Measurements from ENCODE around the gene MICAL3.
"Not testable (repeated sequence)": the region's sequence is repeated elsewhere in the genome, so short reads cannot be mapped to it uniquely, and the experiment has no call there.

MICAL3 gene

DNA sequence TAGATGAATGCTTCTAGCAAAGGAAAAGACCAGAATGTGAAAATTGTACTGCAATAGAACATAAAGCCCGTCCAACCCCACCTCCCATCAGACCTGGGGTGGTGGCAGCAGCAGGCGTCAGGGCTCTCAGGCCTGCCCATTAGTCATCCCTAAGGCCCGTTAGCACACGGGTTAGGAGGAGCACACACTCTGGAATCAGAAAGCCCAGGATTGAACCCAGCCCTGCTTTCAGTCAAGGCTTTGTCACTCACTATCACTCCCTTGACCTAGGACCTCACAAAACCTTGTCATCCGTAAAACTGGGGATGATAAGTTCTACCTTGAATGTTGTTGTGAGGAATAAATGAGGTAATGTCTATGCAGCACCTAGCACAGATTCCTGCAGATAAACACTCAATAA lies 26.9 kb downstream of the MICAL3 start:
- DNase-seq = peak; percentile 65

DNA sequence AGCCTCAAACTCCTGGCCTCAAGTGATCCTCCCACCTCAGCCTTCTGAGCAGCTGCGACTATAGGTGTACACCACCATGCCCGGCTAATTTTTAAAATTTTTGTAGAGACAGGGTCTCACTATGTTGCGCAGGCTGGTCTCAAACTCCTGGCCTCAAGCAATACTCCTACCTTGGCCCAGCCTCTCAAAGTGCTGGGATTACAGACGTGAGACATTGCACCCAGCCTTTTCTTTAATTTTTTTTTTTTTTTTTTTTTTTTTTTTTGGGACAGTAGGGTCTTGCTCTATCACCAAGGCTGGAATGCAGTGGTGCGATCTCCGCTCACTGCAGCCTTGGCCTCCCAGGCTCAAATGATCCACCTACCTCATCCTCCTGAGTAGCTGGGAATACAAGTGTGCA lies 29.1 kb downstream of the MICAL3 start:
- DNase-seq = not testable (repeated sequence)

DNA sequence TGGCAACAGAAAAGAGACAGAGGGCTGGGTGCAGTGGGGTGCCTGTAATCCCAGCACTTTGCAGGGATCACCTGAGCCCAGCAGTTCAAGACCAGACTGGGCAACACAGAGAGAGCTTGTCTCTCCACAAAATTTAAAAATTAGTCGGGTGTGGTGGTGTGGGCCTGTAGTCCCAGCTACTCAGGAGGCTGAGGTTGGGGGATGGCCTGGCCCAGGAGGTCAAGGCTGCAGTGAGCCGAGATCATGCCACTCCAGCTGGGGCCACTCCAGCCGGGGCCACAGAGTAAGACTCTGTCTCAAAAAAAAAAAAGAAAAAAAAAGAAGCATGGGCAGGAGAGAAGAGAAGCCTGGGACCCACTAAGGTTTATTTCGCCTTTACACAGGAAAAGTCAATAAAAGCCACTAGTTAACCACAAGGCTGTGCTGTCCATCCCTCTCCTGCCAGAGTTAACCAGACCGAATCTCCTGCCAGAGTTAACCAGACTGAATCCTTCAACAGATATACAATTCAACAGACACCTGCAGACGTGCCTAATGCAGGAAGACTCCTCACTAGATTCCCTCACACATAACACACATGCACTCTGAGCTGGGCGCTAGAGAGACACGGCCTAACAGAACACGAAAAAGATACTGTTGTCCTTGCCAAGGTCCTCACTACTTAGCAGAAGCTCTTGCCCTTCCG lies 29.8 kb downstream of the MICAL3 start:
- DNase-seq = peak; percentile 52

DNA sequence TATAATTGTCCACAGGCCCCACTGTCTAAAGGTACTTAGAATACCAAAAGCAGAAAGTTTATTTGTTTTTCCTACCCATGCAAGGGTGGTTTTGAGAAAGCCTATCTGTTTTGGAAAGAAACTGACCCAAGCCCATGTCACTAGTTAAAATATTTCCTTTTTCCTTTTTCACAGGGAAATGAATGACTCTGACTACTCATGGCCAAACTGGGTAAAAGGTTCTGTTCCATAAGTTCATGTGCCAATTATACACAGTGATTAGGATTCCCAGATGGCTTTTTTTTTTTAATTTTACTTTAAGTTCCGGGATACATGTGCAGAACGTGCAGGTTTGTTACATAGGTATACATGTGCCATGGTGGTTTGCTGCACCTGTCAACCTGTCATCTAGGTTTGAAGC lies 31.4 kb downstream of the MICAL3 start:
- not testable (repeated sequence) for DNase-seq

DNA sequence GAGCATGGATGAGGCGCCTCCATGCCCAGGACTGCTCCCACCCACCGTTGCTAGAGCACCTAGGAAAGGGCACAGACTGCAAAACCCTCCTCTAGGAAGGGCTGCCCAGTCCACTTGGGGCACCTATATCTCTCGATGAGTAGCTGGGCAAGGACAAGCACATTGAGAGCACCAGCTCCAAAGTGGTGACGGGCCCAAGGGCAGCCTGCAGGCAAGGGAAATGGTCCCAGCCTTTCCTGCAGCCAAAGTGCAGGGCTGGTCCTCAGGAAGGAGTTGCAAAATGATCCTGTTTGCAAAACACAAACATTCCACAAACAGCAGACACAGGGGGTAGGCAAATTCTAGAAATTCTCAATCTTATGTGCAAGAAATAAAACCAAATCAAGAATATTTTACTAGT lies 32.4 kb downstream of the MICAL3 start:
- not testable (repeated sequence) for DNase-seq

DNA sequence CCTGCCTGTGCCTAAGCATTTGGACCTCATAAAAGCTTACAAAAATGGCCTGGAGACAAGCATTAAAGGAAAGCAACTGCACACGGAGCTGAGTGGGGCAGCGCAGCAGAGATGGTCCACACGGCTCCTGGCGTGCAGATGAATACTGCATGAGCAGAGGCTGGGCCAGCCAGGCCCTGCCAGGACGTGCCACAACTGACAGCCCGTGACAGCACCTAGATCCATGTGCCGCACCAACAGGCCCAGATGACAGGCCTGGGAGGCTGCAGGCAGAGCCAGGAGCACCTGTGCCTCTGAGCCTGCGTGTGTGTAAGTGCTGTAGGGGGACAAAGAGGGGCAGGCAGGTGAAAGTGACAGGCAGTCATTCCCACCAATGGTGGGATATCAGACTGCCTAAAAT lies 33.4 kb downstream of the MICAL3 start:
- no peak for DNase-seq

DNA sequence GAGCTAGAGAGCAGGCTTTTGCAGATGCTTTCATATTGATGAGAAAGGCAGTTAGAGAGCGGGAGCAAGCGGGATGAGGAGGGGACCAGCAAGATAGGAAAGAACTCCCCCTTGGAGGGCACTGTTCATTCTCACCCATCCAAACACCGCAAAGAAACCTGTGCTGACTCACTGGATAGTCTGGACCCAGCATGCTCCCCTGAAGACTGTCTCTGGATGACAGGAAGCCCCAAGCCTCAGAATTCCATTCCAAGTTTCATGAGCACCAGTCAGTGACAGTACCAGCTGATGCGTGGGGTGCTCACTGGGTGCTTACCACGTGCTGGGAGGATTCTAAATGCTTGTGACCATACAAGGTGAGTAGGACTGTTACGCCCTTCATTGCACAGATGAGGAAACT lies 34.2 kb downstream of the MICAL3 start:
- DNase-seq = peak; percentile 51

DNA sequence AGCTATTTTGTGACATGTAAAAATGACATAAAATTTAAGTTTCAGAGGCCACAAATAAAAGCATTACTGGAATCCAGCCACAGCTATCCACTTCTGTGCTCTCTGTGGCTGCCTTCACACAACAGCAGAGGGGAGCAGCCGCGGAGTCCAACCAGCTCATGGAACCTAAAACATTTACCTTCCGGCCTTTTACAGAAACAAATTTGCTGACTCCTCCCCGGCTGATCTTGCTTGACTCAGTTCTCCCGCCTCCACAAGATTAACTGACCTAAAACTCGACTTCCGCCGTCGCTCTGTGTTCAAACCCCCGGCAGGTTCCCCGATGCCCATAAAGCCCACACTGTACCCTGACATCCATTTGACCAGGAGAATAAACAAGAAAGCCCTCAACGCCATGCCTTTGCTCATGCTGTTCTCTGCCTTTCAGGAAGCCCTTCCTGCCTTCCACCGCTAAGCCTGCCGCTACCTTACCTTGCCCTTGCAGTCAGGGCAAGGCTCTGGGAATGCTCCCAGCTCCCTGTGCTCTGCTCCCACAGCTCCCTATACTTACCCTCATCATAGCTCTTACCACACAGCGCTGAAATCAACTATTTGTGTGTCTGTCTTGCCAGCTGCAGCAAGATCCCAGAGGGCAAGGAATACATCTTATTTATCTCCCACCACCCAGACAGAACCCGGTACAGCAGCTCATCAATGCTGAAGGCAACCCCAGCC lies 35.4 kb downstream of the MICAL3 start:
- no peak for DNase-seq

DNA sequence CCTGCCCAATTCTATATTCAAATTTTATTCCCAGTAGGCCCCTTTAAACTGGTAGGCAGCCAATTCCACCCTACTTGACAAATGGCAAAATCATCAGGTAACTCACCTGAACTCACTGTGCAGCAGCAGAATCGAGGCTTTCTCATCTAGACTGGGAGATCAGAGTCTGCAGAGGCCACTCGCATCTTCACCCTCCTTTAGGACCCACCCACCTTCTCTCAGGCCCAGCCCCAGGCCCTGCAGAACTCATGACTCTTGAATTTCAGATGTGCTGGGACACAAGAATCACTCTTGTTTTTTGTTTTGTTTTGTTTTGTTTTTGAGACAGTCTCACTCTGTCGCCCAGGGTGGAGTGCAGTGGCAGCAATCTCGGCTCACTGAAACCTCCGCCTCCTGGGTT lies 38.8 kb downstream of the MICAL3 start:
- DNase-seq = no peak

DNA sequence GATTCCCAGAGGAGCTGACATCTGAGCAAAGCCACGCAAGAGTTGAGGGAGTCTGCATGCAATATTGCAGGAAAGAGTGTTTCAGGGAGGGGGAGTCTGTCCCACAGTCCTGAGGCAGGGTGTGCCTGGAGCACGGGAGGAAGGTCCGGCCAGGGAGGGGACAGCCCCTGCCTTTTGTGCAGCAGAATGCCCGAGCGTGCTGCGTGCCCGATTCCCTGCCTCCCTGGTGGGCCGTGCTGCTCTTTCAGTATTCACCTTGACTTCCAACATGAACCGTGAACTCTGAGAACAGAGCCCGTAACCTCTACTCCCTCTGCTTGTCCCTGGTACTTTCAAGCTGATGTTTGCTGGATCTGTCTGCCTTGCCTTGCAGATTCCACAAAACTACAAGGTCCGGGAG lies 39.3 kb downstream of the MICAL3 start:
- DNase-seq = not testable (repeated sequence)

DNA sequence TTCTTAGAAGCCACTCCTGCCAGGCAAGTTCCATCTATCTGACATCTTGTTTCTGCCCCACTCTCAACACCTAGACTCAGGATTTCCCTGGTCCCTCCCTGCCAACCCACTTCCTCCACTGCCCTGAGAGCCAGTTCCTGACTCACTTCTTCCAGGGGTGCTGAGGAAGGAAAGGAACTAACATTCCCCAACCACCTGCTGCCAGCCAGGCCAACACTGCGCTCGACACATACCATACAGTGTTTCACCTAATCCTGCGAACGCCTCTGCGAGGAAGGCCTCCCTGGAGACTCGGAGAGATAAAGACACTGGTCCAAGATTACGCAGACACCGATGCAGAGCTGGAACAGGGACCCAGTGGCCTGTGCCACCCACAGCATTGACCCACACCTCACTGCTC lies 40.2 kb downstream of the MICAL3 start:
- no peak for DNase-seq

DNA sequence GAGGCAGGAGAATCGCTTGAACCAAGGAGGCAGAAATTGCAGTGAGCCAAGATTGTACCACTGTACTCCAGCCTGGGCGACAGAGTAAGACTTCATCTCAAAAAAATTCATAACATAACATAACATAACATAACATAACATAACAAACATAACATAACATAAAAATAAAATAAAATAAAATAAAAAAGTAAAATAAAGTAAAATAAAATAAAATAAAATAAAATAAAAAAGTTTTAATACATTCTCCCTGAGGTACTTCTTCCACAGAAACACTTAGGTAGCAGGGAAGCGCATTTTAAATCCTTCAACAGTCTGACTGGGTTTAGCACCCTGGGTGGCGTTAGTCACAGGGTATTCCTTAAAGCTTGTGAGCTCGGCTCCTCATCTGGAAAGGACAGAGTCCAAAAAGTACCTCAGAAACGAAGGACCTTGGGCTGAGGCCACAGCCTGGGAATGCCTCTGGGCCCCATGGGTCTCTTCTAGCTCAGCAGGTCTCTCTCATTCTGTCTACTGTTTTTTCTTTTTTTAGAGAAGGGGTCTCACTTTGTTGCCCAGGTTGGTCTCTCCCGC lies 41.7 kb downstream of the MICAL3 start:
- DNase-seq = no peak

DNA sequence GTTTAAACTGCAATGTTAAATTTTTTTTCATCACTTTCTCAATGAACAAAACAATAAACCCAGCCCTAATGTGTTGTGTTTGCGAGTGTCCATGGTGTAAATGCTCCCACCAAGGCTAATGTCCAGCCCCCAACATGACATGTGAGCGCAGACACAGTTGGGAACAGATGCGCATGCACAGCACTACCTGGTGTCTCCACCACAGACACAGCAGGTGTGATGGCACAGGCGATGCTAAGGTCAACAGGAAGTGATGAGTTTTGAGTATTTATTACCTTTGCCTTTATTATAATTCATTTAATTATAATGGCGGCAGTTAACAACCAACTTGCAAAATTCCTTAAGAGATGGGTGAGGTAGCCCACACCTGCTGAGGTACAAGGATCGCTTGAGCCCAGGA lies 42.9 kb downstream of the MICAL3 start:
- no peak for DNase-seq

DNA sequence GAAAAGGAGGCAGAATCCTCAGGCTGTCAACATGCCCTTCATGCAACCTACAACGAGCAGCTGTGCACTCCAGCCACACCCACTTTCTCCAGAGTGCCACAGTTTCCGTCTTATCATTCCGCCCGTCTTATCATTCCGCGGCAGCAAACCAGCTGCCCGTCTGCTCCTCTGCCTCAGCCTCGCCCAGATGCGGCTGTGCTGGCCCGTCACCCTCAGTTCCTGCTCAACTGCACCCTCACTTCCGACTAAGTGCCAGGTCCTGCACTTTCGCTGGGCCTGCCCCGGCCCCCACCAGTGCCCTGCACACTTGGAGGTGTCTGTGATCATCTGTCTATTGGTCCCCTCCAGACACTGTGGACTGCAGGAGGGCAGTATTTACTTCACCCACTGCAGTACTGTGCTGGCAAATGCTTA lies 43.7 kb downstream of the MICAL3 start:
- DNase-seq = no peak

DNA sequence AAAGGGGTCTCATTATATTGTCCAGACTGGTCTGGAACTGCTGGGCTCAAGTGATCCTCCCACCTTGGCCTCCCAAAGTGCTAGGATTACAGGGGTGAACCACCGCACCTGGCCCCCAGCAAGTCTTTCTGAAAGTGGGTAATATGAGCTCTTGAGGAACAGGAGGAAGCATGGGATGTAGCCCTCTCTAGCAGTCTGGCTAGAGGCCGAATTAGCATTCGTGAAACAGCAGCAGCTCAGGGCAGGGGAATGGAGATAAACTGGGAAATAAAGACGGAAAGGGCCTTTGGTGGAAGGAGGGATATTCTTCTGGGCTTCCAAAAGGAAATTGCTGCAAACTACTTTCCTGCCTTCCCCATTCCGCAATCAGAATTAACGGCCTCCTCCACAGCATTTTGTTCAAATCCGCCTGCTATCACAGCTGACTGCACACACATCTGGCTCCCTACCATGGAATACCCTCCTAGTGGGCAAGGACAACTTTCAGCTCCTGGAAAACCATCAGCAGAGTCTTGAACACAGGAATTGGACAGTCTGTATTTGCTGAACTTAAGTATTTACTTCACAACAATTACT lies 44.3 kb downstream of the MICAL3 start:
- no peak for DNase-seq

DNA sequence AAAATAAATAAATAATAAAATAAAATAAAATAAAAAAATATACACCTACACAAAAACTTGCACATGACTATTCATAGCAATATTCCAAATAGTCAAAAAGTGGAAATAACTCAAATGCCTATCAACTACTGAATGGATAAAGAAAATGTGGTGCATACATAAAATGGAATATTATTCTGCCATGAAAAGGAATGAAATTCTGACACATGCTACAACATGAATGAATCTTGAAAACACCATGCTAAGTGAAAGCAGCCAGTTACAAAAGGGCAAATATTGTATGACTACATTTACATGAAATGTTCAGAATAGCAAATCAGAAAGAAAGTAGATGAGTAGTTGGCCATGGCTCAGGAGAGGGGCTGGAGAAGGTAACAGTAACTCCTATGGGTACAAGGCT lies 46.3 kb downstream of the MICAL3 start:
- no peak for DNase-seq

DNA sequence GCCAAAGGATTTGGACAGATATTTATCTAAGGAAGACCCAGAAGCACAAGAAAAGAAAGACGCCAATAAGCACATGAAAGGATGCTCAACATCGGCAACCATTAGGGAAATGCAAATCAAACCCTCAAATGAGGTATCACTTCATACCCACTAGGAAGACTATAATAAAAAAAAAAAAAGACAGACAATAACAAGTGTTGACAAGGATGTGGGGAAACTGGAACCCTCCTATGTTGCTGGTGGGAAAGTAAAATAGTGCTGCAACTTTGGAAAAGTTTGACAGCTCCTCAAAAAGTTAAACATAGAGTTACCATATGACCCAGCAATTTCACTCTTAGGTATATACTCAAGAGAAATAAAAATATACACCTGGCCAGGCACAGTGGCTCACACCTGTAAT lies 47.0 kb downstream of the MICAL3 start:
- no peak for DNase-seq

DNA sequence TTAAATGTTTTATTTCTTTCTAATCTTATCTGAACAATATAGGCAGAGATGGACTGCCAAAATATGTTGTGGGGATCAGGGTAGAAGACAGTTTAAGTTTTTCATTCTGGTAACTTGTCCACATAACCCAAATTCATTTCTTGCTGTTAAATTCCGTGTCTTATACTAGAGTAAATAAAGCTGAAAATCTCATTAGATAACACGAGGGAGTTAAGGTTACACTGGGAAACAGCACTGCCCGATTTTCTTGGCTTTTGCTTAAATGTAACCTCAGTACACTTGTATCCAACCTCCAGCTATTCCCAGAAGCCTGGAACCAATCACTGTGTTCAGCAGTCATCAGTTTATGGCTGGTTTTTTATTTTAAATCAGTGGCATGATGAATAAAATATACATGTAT lies 48.2 kb downstream of the MICAL3 start:
- DNase-seq = no peak

DNA sequence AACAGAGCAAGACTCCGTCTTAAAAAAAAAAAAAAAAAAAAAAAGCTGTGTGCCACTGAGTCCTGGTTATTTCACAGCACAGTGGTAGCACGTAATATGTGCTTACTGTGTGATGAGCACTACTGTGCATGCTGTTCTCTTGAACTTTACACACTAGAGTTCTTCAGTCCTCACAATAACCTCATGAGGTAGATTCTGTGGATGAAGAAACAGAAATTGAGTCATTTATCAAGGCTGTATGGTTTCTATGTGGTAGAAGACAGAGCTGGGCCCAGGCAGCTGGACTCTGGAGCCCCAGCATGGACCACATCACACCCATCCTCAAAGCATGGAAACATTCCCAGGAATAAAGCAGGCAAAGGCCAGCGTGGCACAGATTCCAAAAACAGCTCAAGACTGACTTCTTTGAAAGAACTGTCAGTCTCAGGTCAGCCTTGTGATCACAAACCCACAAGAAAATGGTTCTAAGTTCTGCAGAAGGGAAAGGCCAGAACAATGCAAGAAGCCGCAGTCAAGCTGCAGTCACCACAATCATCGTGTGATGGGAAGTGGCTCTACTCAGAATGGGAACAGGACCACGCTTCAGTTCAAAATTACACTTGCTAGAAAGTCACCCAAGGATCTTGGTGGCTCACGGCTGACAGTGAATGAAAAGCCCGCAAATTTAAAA lies 49.5 kb downstream of the MICAL3 start:
- DNase-seq = no peak

DNA sequence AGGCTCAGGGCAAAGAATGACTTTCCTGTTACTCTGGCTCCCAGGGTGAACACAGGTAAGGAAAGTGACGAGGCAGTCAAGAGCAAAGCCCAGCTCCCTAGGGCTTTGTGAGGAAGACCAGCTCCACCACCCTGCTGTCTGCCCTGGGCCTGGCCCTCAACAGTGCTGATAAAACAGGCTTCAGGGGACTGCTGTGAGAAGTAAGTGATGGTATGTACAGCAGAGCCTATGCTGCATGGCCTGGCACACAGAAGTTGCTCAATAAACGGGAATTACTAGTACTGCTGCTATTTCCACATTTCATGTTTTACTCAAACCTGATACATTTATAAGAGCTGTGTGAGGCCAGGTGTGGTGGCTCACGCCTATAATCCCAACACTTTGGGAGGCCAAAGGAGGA lies 50.3 kb downstream of the MICAL3 start:
- DNase-seq = no peak

DNA sequence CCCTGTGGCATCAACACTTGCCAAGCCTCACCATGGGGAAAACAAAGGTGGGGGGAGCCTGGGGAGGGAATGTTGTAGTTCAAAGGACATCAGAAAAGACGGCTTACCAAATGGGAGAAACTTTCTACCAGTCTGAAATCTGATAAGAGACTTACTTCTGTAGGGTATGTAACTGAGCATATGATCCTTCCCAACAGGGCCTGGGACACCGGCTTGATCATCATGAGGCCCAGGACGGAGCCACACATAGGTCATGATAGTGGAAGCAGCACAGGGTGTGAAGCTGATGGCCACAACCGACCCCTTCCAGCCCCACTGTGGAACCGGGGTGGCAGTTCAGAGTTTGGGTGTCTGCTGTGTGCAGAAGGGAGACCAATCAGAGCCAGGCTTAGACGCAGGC lies 51.1 kb downstream of the MICAL3 start:
- no peak for DNase-seq

DNA sequence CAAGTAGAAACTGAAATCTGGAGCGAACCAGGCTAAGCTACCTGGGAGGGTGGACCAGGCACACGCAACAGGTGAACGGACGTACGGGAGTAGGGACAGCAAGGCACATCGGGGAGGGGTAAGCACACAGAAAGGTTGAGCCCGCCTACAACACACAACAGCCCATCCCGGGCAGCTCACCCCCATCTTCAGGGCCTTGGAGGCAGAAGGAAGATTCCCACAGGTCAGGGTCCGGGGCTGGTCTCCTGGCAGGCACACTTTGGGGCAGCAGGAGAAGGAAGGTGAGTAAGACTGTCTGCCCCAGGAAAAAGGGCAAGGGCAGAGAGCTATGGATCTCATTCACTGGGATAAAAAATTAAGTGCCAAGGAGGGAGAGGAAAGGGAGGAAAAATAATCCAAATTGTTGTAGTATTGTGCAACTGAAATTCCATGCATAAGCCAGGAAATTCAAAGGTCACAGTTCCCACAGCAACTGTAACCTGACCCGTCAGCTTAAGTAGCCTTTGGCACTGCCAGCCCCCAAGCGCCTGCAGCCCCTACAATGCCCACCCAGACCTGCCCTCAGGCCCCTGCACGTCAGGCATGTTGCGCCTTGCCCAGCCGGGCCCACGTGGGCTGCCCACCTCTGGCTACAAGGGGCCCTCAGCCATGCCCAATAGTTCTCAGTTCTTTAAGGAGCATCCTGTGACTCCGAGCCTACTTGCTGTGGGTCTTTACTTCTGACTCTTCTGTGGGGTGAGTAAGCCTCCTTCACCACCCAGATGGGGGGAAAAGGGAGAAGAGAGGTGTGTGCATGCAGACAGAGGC lies 51.8 kb downstream of the MICAL3 start:
- DNase-seq = peak; percentile 62

DNA sequence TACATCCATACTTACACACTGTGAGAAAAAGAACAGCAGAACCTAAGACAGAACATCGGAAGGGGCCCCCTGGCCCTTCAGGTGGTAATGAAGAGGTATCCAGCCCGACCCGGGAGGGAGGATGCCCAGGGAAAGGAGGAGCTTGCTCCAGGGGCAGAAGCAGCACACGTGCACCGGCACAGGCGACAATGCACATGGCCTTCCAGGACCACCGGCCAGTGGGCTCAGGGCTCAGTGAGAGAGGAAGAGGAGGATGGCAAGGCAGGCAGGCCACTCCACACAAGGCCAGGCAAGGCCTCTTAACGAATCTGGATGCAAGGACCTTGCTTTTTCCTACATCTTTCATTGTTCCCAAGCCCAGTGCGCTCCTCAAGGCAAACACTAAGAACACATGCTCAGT lies 52.6 kb downstream of the MICAL3 start:
- no peak for DNase-seq
